Testis (tissue), 3 donors: ENCODE measurements around the gene NAA38. TPM values are rescaled to one million over a fixed set of nuclear protein-coding genes. Genes with fewer than 3 reads are reported as not detected.

Experiments
- DNase-seq: peaks from one replicate; pipeline ENCODE4 v3.0.0-alpha.2; 2019
- H3K27ac ChIP-seq, 2 donors: fragments of 200-600 bp; sonication (generic); one replicate each; pipeline ENCODE4 v1.5.1; 2019
- H3K27me3 ChIP-seq: fragments of 200-600 bp; sonication (generic); one replicate; pipeline ENCODE4 v1.5.1; 2019
- H3K36me3 ChIP-seq: fragments of 200-600 bp; sonication (generic); one replicate; pipeline ENCODE4 v1.5.1; 2017; ENCODE audit warnings: low read depth; ENCODE audit errors: missing control alignments
- H3K4me1 ChIP-seq: fragments of 200-600 bp; sonication (generic); one replicate; pipeline ENCODE4 v1.5.1; 2019
- H3K4me3 ChIP-seq, 2 donors: fragments of 200-600 bp; sonication (generic); one replicate each; pipeline ENCODE4 v1.5.1; 2017 to 2019
- H3K9me3 ChIP-seq: fragments of 200-600 bp; sonication (generic); one replicate; pipeline ENCODE4 v1.5.1; 2017
- POLR2A ChIP-seq: fragments of 450-650 bp; IDR thresholded peaks from one replicate; pipeline ENCODE4 v1.6.1; 2017; ENCODE audit warnings: antibody characterized with exemption, mild to moderate bottlenecking, moderate library complexity
- WGBS, 2 donors: methylation state at CpG; one replicate each; pipeline ENCODE4 v1.1.5; 2018; 5-methylcytosine and 5-hydroxymethylcytosine counted together
- intact Hi-C: fragments of 100-400 bp; cut with DNase I; formaldehyde crosslinking; loops from one replicate; pipeline ENCODE4 v1.15.1; 2023; ENCODE audit warnings: low total_unique reads
- polyA plus RNA-seq: library from polyadenylated mRNA; stranded (reverse); fragments of 350-450 nt; fragmentation: Illumina TruSeq; extraction: RNeasy Lipid Tissue Mini Kit (QIAGEN cat#74804); gene quantifications from one replicate; pipeline ENCODE4 v1.2.3, GENCODE V29; 2014; ENCODE audit warnings: low read depth, low replicate concordance; ENCODE audit not compliant: insufficient read depth
- total RNA-seq, 2 donors: library from RNA; depleted of rRNA; stranded (reverse); fragments of >200 nt; gene quantifications; one replicate each; pipeline ENCODE4 v1.2.3, GENCODE V29; 2016
- TF ChIP-seq, protein P1 (sequence below), 3 experiments: fragments of 450-650 bp in 2 of 3; fragments of 200-600 bp in 1 of 3; sonication (generic) in 1 of 3; IDR thresholded peaks; one replicate each; pipeline ENCODE4 v1.5.1; 2016 to 2019; ENCODE audit warnings: antibody characterized with exemption in 3 of 3, mild to moderate bottlenecking in 2 of 3, moderate library complexity in 1 of 3

Gene NAA38
- total and polyA plus RNA-seq, 3 donors from 2014 or later, result 72.3 to 102 (median 83.1) TPM

DNA sequence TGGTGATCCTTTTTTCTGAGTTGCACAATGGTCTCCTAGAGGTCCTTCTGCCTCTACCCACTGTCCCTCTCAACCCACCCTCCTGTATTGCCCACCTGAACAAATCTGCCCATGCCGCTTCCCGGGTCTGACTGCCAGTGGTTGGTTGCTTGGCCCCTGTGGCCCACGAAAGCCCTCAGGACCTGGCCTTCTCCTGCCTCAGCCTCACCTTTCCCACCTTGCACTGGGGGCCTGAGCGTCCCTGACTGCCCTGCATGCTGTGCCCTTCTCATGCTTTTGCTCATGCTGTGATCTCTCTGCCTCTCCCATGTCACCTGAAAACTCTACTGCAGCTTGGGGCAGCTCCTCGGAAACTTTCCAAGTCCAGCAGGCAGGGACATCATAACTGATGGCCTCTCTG, 37.1 kb downstream of the NAA38 start:
- Histone ChIP-seq H3K4me1 (no peaks in the 10 kb centered on the region), H3K4me3 (no peak overlapping the region), H3K27me3 (no peaks in the 10 kb centered on the region), H3K27ac (no peak overlapping the region), H3K9me3 (no peaks in the 10 kb centered on the region), H3K36me3 (no peaks in the 10 kb centered on the region)
- 86 to 89% methylated on average over 5 of the region's 5 CpGs for WGBS, 2 donors
- intact Hi-C loops, result no loop called here
- no peak for DNase-seq
- TF ChIP-seq POLR2A, result no peak
- TF ChIP-seq, protein P1, sequence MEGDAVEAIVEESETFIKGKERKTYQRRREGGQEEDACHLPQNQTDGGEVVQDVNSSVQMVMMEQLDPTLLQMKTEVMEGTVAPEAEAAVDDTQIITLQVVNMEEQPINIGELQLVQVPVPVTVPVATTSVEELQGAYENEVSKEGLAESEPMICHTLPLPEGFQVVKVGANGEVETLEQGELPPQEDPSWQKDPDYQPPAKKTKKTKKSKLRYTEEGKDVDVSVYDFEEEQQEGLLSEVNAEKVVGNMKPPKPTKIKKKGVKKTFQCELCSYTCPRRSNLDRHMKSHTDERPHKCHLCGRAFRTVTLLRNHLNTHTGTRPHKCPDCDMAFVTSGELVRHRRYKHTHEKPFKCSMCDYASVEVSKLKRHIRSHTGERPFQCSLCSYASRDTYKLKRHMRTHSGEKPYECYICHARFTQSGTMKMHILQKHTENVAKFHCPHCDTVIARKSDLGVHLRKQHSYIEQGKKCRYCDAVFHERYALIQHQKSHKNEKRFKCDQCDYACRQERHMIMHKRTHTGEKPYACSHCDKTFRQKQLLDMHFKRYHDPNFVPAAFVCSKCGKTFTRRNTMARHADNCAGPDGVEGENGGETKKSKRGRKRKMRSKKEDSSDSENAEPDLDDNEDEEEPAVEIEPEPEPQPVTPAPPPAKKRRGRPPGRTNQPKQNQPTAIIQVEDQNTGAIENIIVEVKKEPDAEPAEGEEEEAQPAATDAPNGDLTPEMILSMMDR (IDR thresholded peaks at IDR 0.05), result no peak

DNA sequence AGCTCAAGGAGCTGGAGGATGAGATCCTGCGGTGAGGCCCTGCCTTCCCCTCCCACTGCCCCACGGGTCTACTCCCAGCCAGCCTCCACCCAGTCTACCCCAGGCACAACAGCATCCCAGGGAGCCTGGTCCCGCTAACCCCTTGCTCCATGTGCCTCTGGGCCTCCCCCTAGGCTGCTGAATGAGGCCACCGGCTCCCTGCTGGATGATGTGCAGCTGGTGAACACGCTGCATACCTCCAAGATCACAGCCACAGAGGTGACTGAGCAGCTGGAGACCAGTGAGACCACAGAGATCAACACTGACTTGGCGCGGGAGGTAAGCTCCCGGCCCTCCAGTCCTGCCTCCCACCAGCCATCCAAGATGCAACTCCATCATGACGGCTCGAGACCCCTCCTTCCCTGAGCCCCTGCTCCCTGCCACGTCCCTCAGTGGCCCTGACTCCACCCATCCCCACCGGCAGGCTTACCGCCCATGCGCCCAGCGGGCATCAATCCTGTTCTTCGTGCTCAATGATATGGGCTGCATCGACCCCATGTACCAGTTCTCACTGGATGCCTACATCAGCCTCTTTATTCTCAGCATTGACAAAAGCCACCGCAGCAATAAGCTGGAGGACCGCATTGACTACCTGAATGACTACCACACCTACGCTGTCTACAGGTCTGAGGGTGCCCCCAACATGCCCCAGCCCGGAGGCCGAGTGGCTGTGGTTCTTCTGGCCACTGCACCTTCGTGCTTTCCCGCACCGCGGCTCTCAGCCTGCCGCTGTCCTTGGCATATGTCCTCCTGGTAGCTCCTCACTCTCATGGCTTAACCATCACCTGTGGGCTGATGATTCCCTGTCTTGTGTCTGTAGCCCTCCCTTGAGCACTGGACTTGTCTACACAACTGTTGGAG, 38.4 kb downstream of the NAA38 start:
- H3K27me3 ChIP-seq, result no peaks in the 10 kb centered on the region
- TF ChIP-seq, protein P1 (IDR thresholded peaks at IDR 0.05), result no peak
- TF ChIP-seq POLR2A, result no peak
- H3K4me1 ChIP-seq, result no peaks in the 10 kb centered on the region
- no peaks in the 10 kb centered on the region for H3K36me3 ChIP-seq
- no peak overlapping the region for H3K4me3 ChIP-seq
- H3K9me3 ChIP-seq, result no peaks in the 10 kb centered on the region
- DNase-seq, result no peak
- WGBS, 2 donors, result 87 to 89% methylated on average over 18 to 27 of the region's 27 CpGs
- H3K27ac ChIP-seq, result no peak overlapping the region
- intact Hi-C loops, result no loop called here

DNA sequence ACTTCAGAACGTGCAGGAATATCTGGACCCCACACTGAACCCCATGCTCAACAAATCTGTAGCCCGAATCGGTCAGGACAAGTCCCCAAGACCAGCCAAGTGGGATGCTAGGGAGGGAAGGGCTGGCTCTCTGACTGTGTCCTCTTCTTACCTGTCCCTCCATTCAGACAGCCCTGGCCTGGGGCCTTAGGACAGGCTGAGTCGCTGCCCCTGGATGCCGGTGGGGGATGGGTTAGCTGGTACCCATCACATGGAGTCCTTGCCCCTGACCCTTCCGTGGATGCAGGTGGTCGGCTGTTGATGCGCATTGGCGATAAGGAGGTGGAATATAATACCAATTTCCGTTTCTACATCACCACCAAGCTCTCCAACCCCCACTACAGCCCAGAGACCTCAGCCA, 39.3 kb downstream of the NAA38 start:
- Histone ChIP-seq H3K27me3 (no peaks in the 10 kb centered on the region), H3K36me3 (no peaks in the 10 kb centered on the region), H3K9me3 (no peaks in the 10 kb centered on the region), H3K4me1 (no peaks in the 10 kb centered on the region), H3K4me3 (no peak overlapping the region), H3K27ac (no peak overlapping the region)
- TF ChIP-seq, protein P1 (IDR thresholded peaks at IDR 0.05), result no peak
- TF ChIP-seq POLR2A, result no peak
- 88 to 92% methylated on average over 10 of the region's 10 CpGs for WGBS, 2 donors
- intact Hi-C loops, result no loop called here
- DNase-seq, result no peak

DNA sequence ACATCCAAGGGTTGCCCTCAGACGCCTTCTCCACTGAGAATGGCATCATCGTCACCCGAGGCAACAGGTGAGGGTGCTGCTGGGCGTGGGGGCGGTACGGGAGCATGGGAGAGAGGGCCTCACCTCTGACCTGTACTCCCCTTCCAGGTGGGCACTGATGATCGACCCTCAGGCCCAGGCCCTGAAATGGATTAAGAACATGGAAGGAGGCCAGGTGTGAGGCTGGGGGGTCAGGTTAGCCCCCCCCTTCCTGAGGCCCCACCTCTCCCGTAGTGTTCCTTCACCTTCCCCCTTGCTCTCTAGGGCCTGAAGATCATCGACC, 39.8 kb downstream of the NAA38 start:
- no peaks in the 10 kb centered on the region for H3K4me1 ChIP-seq
- 90% methylated on average over 4 to 9 of the region's 9 CpGs for WGBS, 2 donors
- H3K4me3 ChIP-seq, result no peak overlapping the region
- no peak for DNase-seq
- intact Hi-C loops, result no loop called here
- no peaks in the 10 kb centered on the region for H3K9me3 ChIP-seq
- TF ChIP-seq, protein P1 (IDR thresholded peaks at IDR 0.05), result no peak
- no peak for TF ChIP-seq POLR2A
- no peaks in the 10 kb centered on the region for H3K27me3 ChIP-seq
- no peak overlapping the region for H3K27ac ChIP-seq
- no peaks in the 10 kb centered on the region for H3K36me3 ChIP-seq
